Liver (tissue), 3 donors: ENCODE results near the gene CLEC18C.
"Not testable (repeated sequence)": the region's sequence is repeated elsewhere in the genome, so short reads cannot be mapped to it uniquely, and the experiment has no call there.

ENCODE experiments used
- RAD21 ChIP-seq, 2 donors: IDR thresholded peaks; 2 replicates each; pipeline ENCODE4 v1.6.1; 2016; ENCODE audit warnings: antibody characterized with exemption in 2 of 2, mild to moderate bottlenecking in 2 of 2
- TAF1 ChIP-seq: conservative IDR thresholded peaks from 2 replicates; pipeline ENCODE4 v1.6.1; 2016; ENCODE audit warnings: antibody characterized with exemption, mild to moderate bottlenecking
- YY1 ChIP-seq: IDR thresholded peaks from 2 replicates; pipeline ENCODE4 v1.6.1; 2016; ENCODE audit warnings: antibody characterized with exemption, mild to moderate bottlenecking
- TF ChIP-seq, protein P1 (sequence below): fragments of 150-350 bp; IDR thresholded peaks from 2 replicates; pipeline ENCODE4 v1.5.1; 2017; ENCODE audit warnings: improper control_type of control experiment, low read depth, low read length; ENCODE audit not compliant: missing input control
- TF ChIP-seq, protein P2 (sequence below): IDR thresholded peaks from 2 replicates; pipeline ENCODE4 v1.6.1; 2016; ENCODE audit warnings: antibody characterized with exemption, mild to moderate bottlenecking
- TF ChIP-seq, protein P3 (sequence below): IDR thresholded peaks from 2 replicates; pipeline ENCODE4 v1.6.1; 2016; ENCODE audit warnings: antibody characterized with exemption
- TF ChIP-seq, protein P4 (sequence below): IDR thresholded peaks from 2 replicates; pipeline ENCODE4 v1.6.1; 2016; ENCODE audit warnings: antibody characterized with exemption
- donor health status: healthy.
- donor health status: healthy.

DNA sequence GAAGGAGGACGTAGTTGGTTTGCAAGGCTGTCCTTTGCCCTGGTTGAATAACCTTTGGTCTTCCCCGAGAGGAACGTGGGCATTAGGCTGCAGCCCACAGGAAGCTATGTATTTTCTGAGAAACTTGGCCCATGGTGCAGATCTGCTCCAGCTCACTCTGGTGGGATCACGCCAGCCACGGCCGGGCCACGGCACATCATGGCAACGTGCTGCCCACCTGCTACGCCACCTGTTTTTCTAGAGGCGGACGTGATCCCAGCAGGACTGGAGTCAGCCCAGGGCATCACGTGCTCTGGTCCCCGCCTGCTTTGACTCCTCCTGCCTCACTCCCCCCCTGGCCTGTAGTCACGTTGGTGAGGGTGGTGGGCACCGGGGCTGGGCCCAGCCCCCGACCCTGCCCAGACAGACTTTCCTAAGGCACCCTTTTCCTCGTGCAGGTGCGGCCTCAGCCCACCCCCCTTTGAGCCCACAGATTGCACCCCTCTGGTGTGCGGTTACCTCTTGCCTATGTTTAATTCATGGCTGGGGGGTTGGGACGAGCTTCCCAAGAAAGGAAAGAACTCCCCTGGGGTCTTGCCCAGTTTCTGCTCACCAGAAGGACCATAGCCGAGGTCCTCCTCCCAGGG lies at the start of gene CLEC18C:
- TF ChIP-seq, protein P1, sequence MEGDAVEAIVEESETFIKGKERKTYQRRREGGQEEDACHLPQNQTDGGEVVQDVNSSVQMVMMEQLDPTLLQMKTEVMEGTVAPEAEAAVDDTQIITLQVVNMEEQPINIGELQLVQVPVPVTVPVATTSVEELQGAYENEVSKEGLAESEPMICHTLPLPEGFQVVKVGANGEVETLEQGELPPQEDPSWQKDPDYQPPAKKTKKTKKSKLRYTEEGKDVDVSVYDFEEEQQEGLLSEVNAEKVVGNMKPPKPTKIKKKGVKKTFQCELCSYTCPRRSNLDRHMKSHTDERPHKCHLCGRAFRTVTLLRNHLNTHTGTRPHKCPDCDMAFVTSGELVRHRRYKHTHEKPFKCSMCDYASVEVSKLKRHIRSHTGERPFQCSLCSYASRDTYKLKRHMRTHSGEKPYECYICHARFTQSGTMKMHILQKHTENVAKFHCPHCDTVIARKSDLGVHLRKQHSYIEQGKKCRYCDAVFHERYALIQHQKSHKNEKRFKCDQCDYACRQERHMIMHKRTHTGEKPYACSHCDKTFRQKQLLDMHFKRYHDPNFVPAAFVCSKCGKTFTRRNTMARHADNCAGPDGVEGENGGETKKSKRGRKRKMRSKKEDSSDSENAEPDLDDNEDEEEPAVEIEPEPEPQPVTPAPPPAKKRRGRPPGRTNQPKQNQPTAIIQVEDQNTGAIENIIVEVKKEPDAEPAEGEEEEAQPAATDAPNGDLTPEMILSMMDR = not testable (repeated sequence)
- TF ChIP-seq, protein P2, sequence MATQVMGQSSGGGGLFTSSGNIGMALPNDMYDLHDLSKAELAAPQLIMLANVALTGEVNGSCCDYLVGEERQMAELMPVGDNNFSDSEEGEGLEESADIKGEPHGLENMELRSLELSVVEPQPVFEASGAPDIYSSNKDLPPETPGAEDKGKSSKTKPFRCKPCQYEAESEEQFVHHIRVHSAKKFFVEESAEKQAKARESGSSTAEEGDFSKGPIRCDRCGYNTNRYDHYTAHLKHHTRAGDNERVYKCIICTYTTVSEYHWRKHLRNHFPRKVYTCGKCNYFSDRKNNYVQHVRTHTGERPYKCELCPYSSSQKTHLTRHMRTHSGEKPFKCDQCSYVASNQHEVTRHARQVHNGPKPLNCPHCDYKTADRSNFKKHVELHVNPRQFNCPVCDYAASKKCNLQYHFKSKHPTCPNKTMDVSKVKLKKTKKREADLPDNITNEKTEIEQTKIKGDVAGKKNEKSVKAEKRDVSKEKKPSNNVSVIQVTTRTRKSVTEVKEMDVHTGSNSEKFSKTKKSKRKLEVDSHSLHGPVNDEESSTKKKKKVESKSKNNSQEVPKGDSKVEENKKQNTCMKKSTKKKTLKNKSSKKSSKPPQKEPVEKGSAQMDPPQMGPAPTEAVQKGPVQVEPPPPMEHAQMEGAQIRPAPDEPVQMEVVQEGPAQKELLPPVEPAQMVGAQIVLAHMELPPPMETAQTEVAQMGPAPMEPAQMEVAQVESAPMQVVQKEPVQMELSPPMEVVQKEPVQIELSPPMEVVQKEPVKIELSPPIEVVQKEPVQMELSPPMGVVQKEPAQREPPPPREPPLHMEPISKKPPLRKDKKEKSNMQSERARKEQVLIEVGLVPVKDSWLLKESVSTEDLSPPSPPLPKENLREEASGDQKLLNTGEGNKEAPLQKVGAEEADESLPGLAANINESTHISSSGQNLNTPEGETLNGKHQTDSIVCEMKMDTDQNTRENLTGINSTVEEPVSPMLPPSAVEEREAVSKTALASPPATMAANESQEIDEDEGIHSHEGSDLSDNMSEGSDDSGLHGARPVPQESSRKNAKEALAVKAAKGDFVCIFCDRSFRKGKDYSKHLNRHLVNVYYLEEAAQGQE = not testable (repeated sequence)
- TF ChIP-seq, protein P3, sequence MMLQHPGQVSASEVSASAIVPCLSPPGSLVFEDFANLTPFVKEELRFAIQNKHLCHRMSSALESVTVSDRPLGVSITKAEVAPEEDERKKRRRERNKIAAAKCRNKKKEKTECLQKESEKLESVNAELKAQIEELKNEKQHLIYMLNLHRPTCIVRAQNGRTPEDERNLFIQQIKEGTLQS = not testable (repeated sequence)
- TF ChIP-seq, protein P4, sequence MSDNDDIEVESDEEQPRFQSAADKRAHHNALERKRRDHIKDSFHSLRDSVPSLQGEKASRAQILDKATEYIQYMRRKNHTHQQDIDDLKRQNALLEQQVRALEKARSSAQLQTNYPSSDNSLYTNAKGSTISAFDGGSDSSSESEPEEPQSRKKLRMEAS = not testable (repeated sequence)
- TF ChIP-seq RAD21 (IDR thresholded peaks at IDR 0.05); YY1; TAF1: not testable (repeated sequence)
